Thyroid gland (tissue), 4 donors: ENCODE data around the gene CDC37. TPM values are rescaled to one million over a fixed set of nuclear protein-coding genes. Genes with fewer than 3 reads are reported as not detected.

Experiments
- DNase-seq, 2 donors: peaks; one replicate each; pipeline ENCODE4 v3.0.0-alpha.2; 2019
- H3K27ac ChIP-seq, 3 donors: fragments of 200-600 bp; sonication (generic); 1 replicate in 2 of 3; 2 replicates in 1 of 3; pipeline ENCODE4 v1.5.1; 2016 to 2019; ENCODE audit warnings: mild to moderate bottlenecking in 1 of 3, moderate library complexity in 1 of 3
- H3K27me3 ChIP-seq: fragments of 200-600 bp; sonication (generic); one replicate; pipeline ENCODE4 v1.5.1; 2019
- H3K36me3 ChIP-seq, 2 donors: fragments of 200-600 bp; sonication (generic); one replicate each; pipeline ENCODE4 v1.5.1; 2016 to 2019
- H3K4me1 ChIP-seq, 2 donors: fragments of 200-600 bp; sonication (generic); one replicate each; pipeline ENCODE4 v1.5.1; 2017 to 2019
- H3K4me3 ChIP-seq, 3 donors: fragments of 200-600 bp; sonication (generic); replicated peaks in 1 of 3; 1 replicate in 2 of 3; 2 replicates in 1 of 3; pipeline ENCODE4 v1.5.1; 2016; ENCODE audit warnings: mild to moderate bottlenecking in 1 of 3
- H3K9me3 ChIP-seq: fragments of 200-600 bp; sonication (generic); one replicate; pipeline ENCODE4 v1.5.1; 2017
- CTCF ChIP-seq, 6 experiments: fragments of 200-600 bp in 3 of 6; fragments of 450-650 bp in 3 of 6; sonication (generic) in 3 of 6; IDR thresholded peaks; one replicate each; pipeline ENCODE4 v1.5.1; 2016 to 2019; ENCODE audit warnings: antibody characterized with exemption in 6 of 6, mild to moderate bottlenecking in 2 of 6, inconsistent platforms in 1 of 6, moderate library complexity in 1 of 6
- POLR2A ChIP-seq, 2 donors: fragments of 450-650 bp; IDR thresholded peaks; one replicate each; pipeline ENCODE4 v1.6.1; 2017; ENCODE audit warnings: antibody characterized with exemption in 2 of 2, mild to moderate bottlenecking in 2 of 2, moderate library complexity in 1 of 2
- WGBS, 2 donors: methylation state at CpG; one replicate each; pipeline ENCODE4 v1.1.5; 2017; 5-methylcytosine and 5-hydroxymethylcytosine counted together
- intact Hi-C: fragments of 100-400 bp; cut with DNase I; formaldehyde crosslinking; loops from one replicate; pipeline ENCODE4 v1.15.1; 2023
- total RNA-seq, 4 donors: library from RNA; depleted of rRNA; stranded (reverse); fragments of >200 nt; gene quantifications; one replicate each; pipeline ENCODE4 v1.2.3, GENCODE V29; 2016

Gene CDC37
- total RNA-seq, 4 donors from 2014 or later, result 99.7 to 154 (median 125) TPM

GRCh38 chr19:10419646-10420443 lies 16.5 kb upstream of the CDC37 start:
- WGBS, 2 donors, result 1 to 2% methylated on average over 28 to 40 of the region's 61 CpGs
- H3K9me3 ChIP-seq, result no peaks in the 10 kb centered on the region
- no peak for TF ChIP-seq CTCF (IDR thresholded peaks at IDR 0.05)
- TF ChIP-seq POLR2A (IDR thresholded peaks at IDR 0.05), result no peak
- no peak overlapping the region for H3K4me3 ChIP-seq
- peaks cover 27 to 59% of the 10 kb centered on the region in 2 donors for H3K4me1 ChIP-seq
- peaks cover 43% of the 10 kb centered on the region for H3K27me3 ChIP-seq
- DNase-seq, result no peak
- intact Hi-C loops, result no loop called here
- H3K27ac ChIP-seq, result no peak overlapping the region
- no peaks in the 10 kb centered on the region for H3K36me3 ChIP-seq

DNA sequence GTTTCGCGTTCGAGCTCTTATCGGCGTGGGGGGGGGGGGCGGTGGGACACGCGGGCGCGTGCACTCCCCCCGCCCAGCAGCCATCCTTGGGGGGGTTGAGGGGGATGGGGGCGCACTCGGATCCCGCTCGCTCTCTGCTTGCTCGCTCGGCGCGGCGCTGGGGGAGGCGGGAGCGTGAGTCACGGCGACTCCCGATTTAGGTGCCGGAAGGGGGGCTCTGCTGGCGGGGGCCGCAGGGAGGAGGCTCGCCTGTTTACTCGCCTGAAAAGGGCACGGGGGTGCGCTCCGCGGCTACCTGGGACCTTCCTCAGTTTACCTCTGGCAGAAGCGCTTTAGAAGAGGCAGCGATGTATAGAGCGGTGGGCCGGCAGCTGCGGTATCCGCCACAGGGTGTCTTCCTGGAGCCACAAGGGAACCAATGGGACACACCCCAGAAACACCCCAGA lies 15.9 kb upstream of the CDC37 start:
- Histone ChIP-seq H3K27ac (no peak overlapping the region), H3K4me3 (no peak overlapping the region), H3K27me3 (peaks cover 43% of the 10 kb centered on the region), H3K9me3 (no peaks in the 10 kb centered on the region), H3K36me3 (no peaks in the 10 kb centered on the region), H3K4me1 (peaks cover 24 to 52% of the 10 kb centered on the region in 2 donors)
- intact Hi-C loops, result no loop called here
- no peak for DNase-seq
- WGBS, 2 donors, result 0 to 2% methylated on average over 5 to 23 of the region's 40 CpGs
- TF ChIP-seq POLR2A (IDR thresholded peaks at IDR 0.05) (no peak), CTCF (IDR thresholded peaks at IDR 0.05) (no peak)

GRCh38 chr19:10418485-10419199 lies 15.3 kb upstream of the CDC37 start:
- no peak overlapping the region for H3K4me3 ChIP-seq
- peaks cover 43% of the 10 kb centered on the region for H3K27me3 ChIP-seq
- intact Hi-C loops, result no loop called here

GRCh38 chr19:10418235-10418484 lies 14.8 kb upstream of the CDC37 start:
- Histone ChIP-seq H3K27ac (no peak overlapping the region), H3K36me3 (no peaks in the 10 kb centered on the region), H3K4me1 (peaks cover 20 to 48% of the 10 kb centered on the region in 2 donors), H3K27me3 (peaks cover 43% of the 10 kb centered on the region), H3K9me3 (no peaks in the 10 kb centered on the region), H3K4me3 (no peak overlapping the region)
- intact Hi-C loops, result no loop called here
- 3 to 6% methylated on average over 3 of the region's 3 CpGs for WGBS, 2 donors
- TF ChIP-seq CTCF (IDR thresholded peaks at IDR 0.05) (no peak), POLR2A (IDR thresholded peaks at IDR 0.05) (no peak)
- DNase-seq, result no peak

More at GRCh38 chr19:10418485-10419199, 15.3 kb upstream of the CDC37 start:
- Histone ChIP-seq H3K27ac (no peak overlapping the region), H3K4me1 (peaks cover 20 to 48% of the 10 kb centered on the region in 2 donors), H3K36me3 (no peaks in the 10 kb centered on the region), H3K9me3 (no peaks in the 10 kb centered on the region)
- DNase-seq, result no peak
- TF ChIP-seq CTCF (IDR thresholded peaks at IDR 0.05), result no peak
- TF ChIP-seq POLR2A (IDR thresholded peaks at IDR 0.05), result no peak
- WGBS, 2 donors, result 1 to 2% methylated on average over 28 to 32 of the region's 32 CpGs
